ENCODE measurements around the gene TNRC6B. TPM values are rescaled to one million over a fixed set of nuclear protein-coding genes. Genes with fewer than 3 reads are reported as not detected.
"Not testable (repeated sequence)": the region's sequence is repeated elsewhere in the genome, so short reads cannot be mapped to it uniquely, and the experiment has no call there.

The TNRC6B gene
- total RNA-seq, 6 experiments from 2014 or later, result 30.8 to 36.3 (median 34.3) TPM

DNA sequence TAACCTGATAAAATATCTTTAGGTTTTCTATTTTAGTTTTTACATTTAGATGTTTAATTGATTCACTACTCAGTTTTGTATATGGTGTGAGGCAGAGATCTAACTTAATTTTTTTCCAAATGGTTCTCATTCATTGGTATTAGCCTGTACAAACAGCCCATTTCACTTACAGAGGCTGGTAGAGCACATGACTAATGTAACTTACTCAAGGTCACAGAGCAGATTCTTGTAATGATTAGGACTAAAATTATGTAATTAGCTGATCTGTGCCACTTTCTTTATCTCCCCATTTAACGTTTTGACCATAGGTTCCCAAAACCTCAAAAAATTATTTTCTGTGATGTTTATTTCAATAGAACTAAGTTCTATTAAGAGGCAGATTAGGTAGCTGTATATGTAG lies 16.5 kb upstream of the TNRC6B start:
- H3K4me1 Mint-ChIP-seq (ENCODE audit: low read depth), result peaks cover 18% of the 10 kb centered on the region
- no peak overlapping the region for H3K27ac Mint-ChIP-seq
- H3K36me3 Mint-ChIP-seq (ENCODE audit: low read depth), result no peaks in the 10 kb centered on the region
- H3K4me3 Mint-ChIP-seq, result no peak overlapping the region
- TF ChIP-seq, protein P1, sequence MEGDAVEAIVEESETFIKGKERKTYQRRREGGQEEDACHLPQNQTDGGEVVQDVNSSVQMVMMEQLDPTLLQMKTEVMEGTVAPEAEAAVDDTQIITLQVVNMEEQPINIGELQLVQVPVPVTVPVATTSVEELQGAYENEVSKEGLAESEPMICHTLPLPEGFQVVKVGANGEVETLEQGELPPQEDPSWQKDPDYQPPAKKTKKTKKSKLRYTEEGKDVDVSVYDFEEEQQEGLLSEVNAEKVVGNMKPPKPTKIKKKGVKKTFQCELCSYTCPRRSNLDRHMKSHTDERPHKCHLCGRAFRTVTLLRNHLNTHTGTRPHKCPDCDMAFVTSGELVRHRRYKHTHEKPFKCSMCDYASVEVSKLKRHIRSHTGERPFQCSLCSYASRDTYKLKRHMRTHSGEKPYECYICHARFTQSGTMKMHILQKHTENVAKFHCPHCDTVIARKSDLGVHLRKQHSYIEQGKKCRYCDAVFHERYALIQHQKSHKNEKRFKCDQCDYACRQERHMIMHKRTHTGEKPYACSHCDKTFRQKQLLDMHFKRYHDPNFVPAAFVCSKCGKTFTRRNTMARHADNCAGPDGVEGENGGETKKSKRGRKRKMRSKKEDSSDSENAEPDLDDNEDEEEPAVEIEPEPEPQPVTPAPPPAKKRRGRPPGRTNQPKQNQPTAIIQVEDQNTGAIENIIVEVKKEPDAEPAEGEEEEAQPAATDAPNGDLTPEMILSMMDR (IDR thresholded peaks at IDR 0.05), result no peak
- H3K9me3 Mint-ChIP-seq, result no peaks in the 10 kb centered on the region
- no peaks in the 10 kb centered on the region for H3K27me3 Mint-ChIP-seq (ENCODE audit: insufficient read depth)
- no peak for DNase-seq

DNA sequence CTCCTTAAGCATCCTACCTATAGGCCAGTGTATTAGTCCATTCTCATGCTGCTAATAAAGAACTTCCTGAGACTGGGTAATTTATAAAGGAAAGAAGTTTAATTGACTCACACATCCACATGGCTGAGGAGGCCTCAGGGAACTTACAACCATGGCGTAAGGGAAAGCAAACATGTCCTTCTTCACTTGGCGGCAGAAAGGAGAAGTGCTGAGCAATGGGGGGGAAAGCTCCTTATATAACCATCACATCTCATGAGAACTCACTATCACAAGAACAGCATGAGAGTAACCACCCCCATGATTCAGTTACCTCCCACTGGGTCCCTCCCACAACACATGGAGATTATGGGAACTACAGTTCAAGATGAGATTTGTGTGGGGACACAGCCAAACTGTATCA lies 12.2 kb upstream of the TNRC6B start:
- not testable (repeated sequence) for H3K36me3 Mint-ChIP-seq (ENCODE audit: low read depth); H3K27ac Mint-ChIP-seq; H3K27me3 Mint-ChIP-seq (ENCODE audit: insufficient read depth); H3K4me1 Mint-ChIP-seq (ENCODE audit: low read depth); DNase-seq; H3K4me3 Mint-ChIP-seq; H3K9me3 Mint-ChIP-seq

DNA sequence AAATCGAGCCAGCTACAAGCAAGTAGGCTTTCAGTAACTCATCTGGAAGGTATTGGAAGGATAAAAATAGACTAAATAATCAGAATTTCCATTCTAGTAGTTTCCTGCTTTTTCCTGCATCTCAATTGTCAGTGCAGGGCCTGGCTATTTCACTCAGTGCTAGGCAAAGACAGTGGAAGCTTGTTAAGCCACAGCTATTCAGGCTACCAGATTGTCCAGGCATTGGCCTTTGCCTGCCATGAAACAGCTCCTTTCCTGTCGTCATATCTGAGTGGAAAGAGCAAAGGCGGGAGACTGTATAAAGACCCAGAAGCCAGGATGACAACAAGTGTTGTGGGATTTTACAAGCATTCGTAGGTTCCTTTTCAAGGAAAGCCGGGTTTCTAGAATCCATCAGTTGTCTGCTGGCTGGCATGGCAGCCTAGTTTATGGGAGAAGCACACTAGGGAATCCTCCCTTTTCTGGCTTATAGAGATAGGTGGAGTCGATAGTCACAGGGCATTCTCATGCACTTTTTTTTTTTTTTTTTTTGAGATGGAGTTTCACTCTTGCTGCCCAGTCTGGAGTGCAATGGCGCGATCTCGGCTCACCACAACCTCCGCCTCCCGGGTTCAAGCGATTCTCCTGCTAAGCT lies 2.0 kb upstream of the TNRC6B start:
- TF ChIP-seq, protein P1 (IDR thresholded peaks at IDR 0.05), result no peak
- DNase-seq, result no peak
- H3K4me1 Mint-ChIP-seq (ENCODE audit: low read depth), result peaks cover 40% of the 10 kb centered on the region
- H3K9me3 Mint-ChIP-seq, result no peaks in the 10 kb centered on the region
- peaks cover 2% of the 10 kb centered on the region for H3K27me3 Mint-ChIP-seq (ENCODE audit: insufficient read depth)
- peak overlapping the region; percentile 37; the same call in 1 of the 2 replicates for H3K27ac Mint-ChIP-seq
- peaks cover 9% of the 10 kb centered on the region for H3K36me3 Mint-ChIP-seq (ENCODE audit: low read depth)
- no peak overlapping the region for H3K4me3 Mint-ChIP-seq

DNA sequence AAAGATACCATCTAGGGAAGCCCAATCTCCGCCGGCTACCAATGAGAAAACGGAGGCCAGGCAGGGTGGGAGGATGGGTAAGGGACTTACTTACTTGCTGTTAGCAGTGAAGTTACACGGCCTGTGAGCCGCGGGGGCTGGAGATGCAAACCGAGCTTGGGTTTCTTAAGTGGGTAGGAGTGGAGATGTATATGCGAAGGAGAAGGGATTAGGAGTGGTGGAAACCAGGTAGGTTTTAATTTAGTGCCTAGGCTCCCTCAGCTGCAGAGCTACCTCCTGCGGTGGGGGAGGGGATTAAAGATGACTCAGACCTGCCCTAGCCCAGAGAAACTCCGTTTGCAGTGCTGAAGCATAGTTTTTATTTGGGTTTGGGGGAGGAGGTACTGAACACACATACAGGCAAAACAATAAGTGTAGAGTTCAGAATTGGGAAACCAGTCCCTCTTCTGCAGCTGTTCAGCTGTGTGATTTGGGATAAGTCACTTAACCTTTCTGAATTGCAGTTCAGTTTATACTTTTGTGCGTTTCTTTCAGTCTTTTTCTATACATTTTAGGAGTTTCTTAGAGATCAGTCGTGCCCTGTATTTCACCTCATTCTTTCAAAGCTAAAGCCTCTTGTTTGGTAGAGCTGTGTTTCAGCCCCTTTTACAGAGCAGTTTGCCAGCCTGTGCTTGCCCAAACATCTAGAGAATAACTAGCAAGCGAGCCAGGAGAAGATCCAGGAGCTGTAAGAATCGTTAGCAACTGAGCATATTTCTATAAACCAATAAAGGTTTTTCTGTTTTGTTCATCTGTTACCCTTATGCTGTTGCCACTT lies 596 bp upstream of the TNRC6B start:
- Mint-ChIP-seq H3K36me3 (ENCODE audit: low read depth) (peaks cover 9% of the 10 kb centered on the region), H3K9me3 (no peaks in the 10 kb centered on the region), H3K4me3 (peak overlapping the region; percentile 91), H3K27me3 (ENCODE audit: insufficient read depth) (peaks cover 2% of the 10 kb centered on the region), H3K4me1 (ENCODE audit: low read depth) (peaks cover 46% of the 10 kb centered on the region), H3K27ac (peak overlapping the region; percentile 87)
- TF ChIP-seq, protein P1 (IDR thresholded peaks at IDR 0.05), result no peak
- DNase-seq, result peak; percentile 54

DNA sequence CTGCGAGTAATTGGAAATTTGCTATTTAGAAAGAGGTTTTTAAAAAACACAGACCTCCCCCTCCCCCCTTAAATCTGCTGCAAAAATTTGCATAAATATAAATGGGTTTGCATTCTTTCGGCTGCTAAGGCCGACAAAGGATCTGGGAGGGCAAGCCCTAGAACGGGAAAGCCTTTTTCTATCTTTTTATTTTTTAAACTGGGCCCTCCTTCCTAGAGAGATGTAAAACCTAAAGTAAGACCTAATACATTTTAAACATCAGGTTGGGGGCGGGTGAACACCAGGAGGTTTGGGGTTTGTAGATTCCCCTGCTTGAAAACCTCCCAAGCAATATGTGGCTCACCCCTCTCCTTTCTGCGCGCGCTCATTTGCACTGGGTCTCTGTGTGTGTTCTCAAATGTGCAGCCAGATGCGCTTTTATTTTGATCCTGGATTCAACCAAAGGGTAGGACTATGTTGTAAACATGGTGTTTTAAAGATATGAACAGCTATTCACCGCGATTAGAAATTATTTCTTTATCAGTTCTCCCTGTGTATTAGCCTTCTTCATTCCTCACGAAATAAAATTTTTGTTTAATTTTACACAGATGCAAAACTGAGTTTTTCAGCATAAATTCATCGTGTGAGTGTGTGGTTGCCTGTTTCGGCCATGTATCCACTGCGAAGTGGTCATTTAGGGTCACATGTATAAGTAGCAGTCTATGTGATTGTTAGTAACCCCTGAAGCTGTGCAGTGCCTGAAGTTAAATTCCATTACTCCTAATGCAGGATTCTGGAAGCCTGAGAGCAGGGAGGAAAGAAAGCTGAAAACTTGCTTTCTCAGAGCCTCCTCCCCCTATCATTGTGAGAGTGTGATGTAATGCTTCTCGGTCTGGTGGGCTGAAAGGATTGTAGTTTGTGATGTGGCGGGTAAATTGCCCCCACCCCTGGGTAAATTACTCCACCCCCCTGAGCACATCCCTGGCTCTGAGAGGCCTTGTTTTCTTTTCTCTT lies 988 bp downstream of the TNRC6B start:
- Mint-ChIP-seq H3K4me3 (peak overlapping the region; percentile 91), H3K9me3 (no peaks in the 10 kb centered on the region), H3K27me3 (ENCODE audit: insufficient read depth) (peaks cover 2% of the 10 kb centered on the region), H3K36me3 (ENCODE audit: low read depth) (peaks cover 9% of the 10 kb centered on the region), H3K4me1 (ENCODE audit: low read depth) (peaks cover 61% of the 10 kb centered on the region), H3K27ac (peak overlapping the region; percentile 87)
- TF ChIP-seq, protein P1 (IDR thresholded peaks at IDR 0.05), result no peak
- peak; percentile 56 for DNase-seq

All from HFFc6 (cell line).